Measurements from ENCODE around the gene C16orf74. TPM values are rescaled to one million over a fixed set of nuclear protein-coding genes. Genes with fewer than 3 reads are reported as not detected.

C16orf74 gene
- total and polyA plus RNA-seq, 2 of the 8 experiments (the other 6 are each of a cell fraction or from before 2014, with no cell fraction given): 7.3 to 9.3 TPM

DNA sequence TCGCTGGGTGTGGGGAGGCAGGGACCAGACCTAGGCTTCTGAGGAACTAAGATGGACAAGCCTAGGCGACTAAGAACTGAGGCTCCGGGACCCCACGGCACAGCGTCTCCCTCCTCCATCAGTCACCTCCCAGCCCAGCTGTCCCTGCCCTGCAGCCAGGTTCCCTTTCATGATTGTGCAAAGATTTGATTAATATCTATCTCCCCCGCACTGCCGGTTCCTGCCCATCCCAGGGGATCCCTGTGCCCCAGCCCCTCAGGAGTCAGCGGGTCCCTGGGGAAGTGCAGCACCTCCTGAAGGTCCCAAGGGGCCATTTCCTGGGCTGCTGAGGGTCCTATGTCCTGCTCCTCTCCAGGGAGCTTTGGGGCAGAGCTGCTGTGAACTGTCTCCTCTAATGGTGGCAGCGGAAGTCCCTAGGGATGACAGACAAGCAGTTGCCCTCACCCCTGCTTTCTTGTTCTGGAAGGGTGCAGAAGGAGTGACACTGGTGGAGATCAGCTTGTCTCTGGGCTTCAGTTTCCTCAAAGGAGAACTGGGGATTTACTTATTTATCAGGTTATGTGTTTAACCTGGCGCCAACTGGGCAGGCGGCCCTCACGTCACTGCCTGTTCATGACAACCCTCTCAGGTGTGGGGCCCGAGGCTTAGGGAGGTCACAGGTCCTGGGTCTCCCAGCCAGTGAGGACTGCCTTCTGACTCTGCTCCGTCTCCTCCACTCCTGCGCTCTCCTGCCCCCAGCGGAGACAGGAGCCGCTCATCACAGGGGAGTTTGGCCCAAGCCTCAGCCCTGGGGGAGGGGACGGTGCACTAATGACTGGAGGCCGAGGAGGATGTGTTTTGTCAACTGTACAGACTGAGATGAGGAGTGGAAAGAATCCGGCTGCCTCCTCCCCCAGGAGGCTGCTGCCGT is 1.9 kb upstream of the C16orf74 start:
- Histone ChIP-seq H2BK12ac (ENCODE audit: low read depth, low read length) (peak overlapping the region; percentile 78; the same call in 1 of the 2 replicates), H3K9me3 (ENCODE audit: insufficient read depth in 2 of 2, low read depth in 1 of 2, low read length in 1 of 2) (no peaks in the 10 kb centered on the region), H3K27ac (ENCODE audit: low read depth, low read length) (no peak overlapping the region), H3K27me3 (replicated peaks in 1 of 4; ENCODE audit: control insufficient read depth in 3 of 4, extremely low read depth in 1 of 4, insufficient read depth in 3 of 4, low read length in 3 of 4) (peaks cover 3 to 34% (median 22%) of the 10 kb centered on the region in 4 experiments), H3K23me2 (ENCODE audit: low read depth, low read length) (peaks cover 4% of the 10 kb centered on the region; the same call in 1 of the 2 replicates), H2BK15ac (ENCODE audit: low read length) (peak overlapping the region; percentile 94; the same call in 1 of the 2 replicates), H4K5ac (ENCODE audit: insufficient read length, low read depth, low read length) (no peak overlapping the region), H3K4me1 (replicated peaks in 1 of 4; ENCODE audit: control insufficient read depth in 3 of 4, insufficient read depth in 4 of 4, low read length in 3 of 4) (peaks cover 0 to 29% (median 21%) of the 10 kb centered on the region in 4 experiments; a peak in 6 of 7 replicates), H4K91ac (replicated peaks; ENCODE audit: insufficient read length, low read length) (no peak overlapping the region), H3K4me3 (ENCODE audit: extremely low read depth in 1 of 4, insufficient read depth in 2 of 4, low read depth in 3 of 4, low read length in 4 of 4) (no peak overlapping the region; a peak in 1 of 8 replicates), H2BK120ac (replicated peaks; ENCODE audit: low read depth, low read length) (peak overlapping the region; percentile 57), H3K4me2 (ENCODE audit: insufficient read depth in 1 of 2, low read depth in 2 of 2, low read length in 2 of 2) (peak overlapping the region in 1 of 2 experiments; percentile 37; a peak in 2 of 4 replicates), H2BK20ac (ENCODE audit: low read length) (peak overlapping the region; percentile 61; the same call in 1 of the 2 replicates), H3K56ac (replicated peaks; ENCODE audit: insufficient read length, low read depth, low read length) (no peak overlapping the region), H2BK5ac (ENCODE audit: low read depth, low read length) (no peak overlapping the region; the same call in 1 of the 2 replicates), H2AFZ (ENCODE audit: low read length) (no peak overlapping the region), H3K9ac (replicated peaks in 1 of 4; ENCODE audit: extremely low read depth in 1 of 4, low read depth in 3 of 4, low read length in 3 of 4) (no peak overlapping the region), H3K23ac (ENCODE audit: insufficient read length) (no peak overlapping the region), H3K36me3 (ENCODE audit: control insufficient read depth in 2 of 4, insufficient read depth in 4 of 4, low read length in 3 of 4) (no peaks in the 10 kb centered on the region), H4K8ac (ENCODE audit: extremely low read depth, insufficient read depth, low read length) (no peak overlapping the region), H3K14ac (ENCODE audit: insufficient read length) (no peak overlapping the region), H3K18ac (ENCODE audit: extremely low read depth, low read length) (peak overlapping the region; percentile 53), H4K20me1 (replicated peaks in 1 of 2; ENCODE audit: control insufficient read depth in 1 of 2, insufficient read depth in 2 of 2, low read length in 2 of 2) (peaks cover 0 to 3% of the 10 kb centered on the region in 2 experiments), H2AK5ac (ENCODE audit: low read depth, low read length) (no peak overlapping the region), H3K4ac (replicated peaks; ENCODE audit: insufficient read length, low read depth, low read length) (no peak overlapping the region), H3K79me2 (ENCODE audit: control insufficient read depth in 1 of 2, insufficient read depth in 2 of 2, low read length in 2 of 2) (no peaks in the 10 kb centered on the region), H3K79me1 (ENCODE audit: low read depth, low read length) (no peaks in the 10 kb centered on the region)
- FAIRE-seq (no peak), DNase-seq (ENCODE audit: low read depth in 1 of 2, low spot score in 2 of 2) (peak in 1 of 2 experiments; percentile 67)
- CTCF ChIA-PET (ENCODE audit: partially characterized antibody): interaction anchor here (0.7 to 1.8 kb wide), 8 partner anchors 8 to 262 kb away, joined by 3 to 6 read pairs (median 3); no protein-coding TSS in a partner anchor
- 71% methylated on average over 21 of the region's 21 CpGs; no CpG with 5 or more reads in 1 of the 2 experiments for WGBS, 2 experiments (ENCODE audit: extremely low coverage in 1 of 2, insufficient coverage in 1 of 2, insufficient read length in 1 of 2, insufficient replicate concordance in 2 of 2, low coverage in 1 of 2, low lambda C conversion rate in 2 of 2, missing lambda C conversion rate in 1 of 2)
- POLR2A ChIA-PET (ENCODE audit: partially characterized antibody): interaction anchor here (0.6 to 1.5 kb wide), 3 partner anchors 10 to 15 kb away, joined by 4 to 5 read pairs (median 4); no protein-coding TSS in a partner anchor
- no peak for TF ChIP-seq BCL11A (IDR thresholded peaks at IDR 0.05; ENCODE audit: low read depth in 2 of 2, low read length in 2 of 2)
- TF ChIP-seq TEAD4 (IDR thresholded peaks at IDR 0.05; ENCODE audit: low read depth, low read length): no peak
- TF ChIP-seq RAD21 (IDR thresholded peaks at IDR 0.05 in 1 of 2, conservative IDR thresholded peaks at IDR 0.05 in 1 of 2; ENCODE audit: low read depth in 2 of 2, low read length in 2 of 2): peak; percentile 4 to 38; a peak in 2 of 4 replicates
- no peak for TF ChIP-seq JUND (IDR thresholded peaks at IDR 0.05; ENCODE audit: low read length)
- TF ChIP-seq EZH2 (IDR thresholded peaks at IDR 0.05; ENCODE audit: low read depth, low read length, severe bottlenecking): no peak
- TF ChIP-seq, protein P1, sequence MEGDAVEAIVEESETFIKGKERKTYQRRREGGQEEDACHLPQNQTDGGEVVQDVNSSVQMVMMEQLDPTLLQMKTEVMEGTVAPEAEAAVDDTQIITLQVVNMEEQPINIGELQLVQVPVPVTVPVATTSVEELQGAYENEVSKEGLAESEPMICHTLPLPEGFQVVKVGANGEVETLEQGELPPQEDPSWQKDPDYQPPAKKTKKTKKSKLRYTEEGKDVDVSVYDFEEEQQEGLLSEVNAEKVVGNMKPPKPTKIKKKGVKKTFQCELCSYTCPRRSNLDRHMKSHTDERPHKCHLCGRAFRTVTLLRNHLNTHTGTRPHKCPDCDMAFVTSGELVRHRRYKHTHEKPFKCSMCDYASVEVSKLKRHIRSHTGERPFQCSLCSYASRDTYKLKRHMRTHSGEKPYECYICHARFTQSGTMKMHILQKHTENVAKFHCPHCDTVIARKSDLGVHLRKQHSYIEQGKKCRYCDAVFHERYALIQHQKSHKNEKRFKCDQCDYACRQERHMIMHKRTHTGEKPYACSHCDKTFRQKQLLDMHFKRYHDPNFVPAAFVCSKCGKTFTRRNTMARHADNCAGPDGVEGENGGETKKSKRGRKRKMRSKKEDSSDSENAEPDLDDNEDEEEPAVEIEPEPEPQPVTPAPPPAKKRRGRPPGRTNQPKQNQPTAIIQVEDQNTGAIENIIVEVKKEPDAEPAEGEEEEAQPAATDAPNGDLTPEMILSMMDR (IDR thresholded peaks at IDR 0.05; ENCODE audit: control extremely low read depth in 1 of 3, insufficient read depth in 1 of 3, low read depth in 1 of 3, low read length in 3 of 3): peak; percentile 28 to 45 (median 39)
